GM20000 (cell line): Measurements from ENCODE around the gene MYO16.

Source experiments
- DNase-seq: peaks from one replicate; pipeline ENCODE4 v3.0.0; 2012; ENCODE audit warnings: low spot score
- TF ChIP-seq, protein P1 (sequence below): IDR thresholded peaks from 2 replicates; pipeline ENCODE4 v1.5.1; 2012; ENCODE audit warnings: mild to moderate bottlenecking, control low read depth; ENCODE audit errors: extremely low read depth, missing control alignments

The MYO16 gene

DNA sequence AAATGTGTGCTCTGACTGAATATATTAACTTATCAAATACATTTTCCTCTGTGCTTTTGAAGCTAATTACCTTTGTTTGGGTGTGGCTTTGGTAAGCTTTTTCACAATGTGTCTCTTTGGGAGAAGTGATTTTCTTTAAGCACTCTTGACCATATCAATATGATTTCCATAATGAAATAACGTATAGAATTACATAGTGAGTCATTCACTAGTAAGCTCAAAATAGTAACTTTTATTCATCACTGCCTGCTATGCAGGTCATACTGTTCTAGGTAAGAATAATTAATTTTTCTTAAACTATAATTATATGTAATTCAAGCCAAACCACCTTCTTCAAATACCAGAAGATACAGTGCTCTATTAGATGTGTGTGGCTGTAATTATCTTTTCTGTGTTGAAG lies 480.7 kb downstream of the MYO16 start:
- TF ChIP-seq, protein P1, sequence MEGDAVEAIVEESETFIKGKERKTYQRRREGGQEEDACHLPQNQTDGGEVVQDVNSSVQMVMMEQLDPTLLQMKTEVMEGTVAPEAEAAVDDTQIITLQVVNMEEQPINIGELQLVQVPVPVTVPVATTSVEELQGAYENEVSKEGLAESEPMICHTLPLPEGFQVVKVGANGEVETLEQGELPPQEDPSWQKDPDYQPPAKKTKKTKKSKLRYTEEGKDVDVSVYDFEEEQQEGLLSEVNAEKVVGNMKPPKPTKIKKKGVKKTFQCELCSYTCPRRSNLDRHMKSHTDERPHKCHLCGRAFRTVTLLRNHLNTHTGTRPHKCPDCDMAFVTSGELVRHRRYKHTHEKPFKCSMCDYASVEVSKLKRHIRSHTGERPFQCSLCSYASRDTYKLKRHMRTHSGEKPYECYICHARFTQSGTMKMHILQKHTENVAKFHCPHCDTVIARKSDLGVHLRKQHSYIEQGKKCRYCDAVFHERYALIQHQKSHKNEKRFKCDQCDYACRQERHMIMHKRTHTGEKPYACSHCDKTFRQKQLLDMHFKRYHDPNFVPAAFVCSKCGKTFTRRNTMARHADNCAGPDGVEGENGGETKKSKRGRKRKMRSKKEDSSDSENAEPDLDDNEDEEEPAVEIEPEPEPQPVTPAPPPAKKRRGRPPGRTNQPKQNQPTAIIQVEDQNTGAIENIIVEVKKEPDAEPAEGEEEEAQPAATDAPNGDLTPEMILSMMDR: no peak
- DNase-seq: no peak

DNA sequence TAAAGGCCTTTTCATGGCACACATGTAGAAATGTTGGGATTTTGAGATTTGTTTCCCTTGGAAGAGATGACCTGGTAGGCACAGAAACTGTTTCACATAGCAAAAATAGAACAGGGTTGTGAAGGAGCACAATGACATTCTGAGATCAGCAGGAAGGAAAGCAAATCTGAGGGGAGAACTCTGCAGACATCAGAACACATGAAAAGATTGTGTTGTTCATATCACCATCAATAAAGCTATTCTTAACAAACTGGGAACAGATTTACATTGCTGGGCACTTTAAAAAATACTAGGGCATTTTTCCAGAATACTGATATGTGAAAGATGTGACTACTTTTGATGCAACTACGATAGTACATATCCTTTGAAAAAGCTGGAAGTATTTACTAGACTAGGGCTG lies 481.7 kb downstream of the MYO16 start:
- no peak for DNase-seq
- TF ChIP-seq, protein P1: no peak

DNA sequence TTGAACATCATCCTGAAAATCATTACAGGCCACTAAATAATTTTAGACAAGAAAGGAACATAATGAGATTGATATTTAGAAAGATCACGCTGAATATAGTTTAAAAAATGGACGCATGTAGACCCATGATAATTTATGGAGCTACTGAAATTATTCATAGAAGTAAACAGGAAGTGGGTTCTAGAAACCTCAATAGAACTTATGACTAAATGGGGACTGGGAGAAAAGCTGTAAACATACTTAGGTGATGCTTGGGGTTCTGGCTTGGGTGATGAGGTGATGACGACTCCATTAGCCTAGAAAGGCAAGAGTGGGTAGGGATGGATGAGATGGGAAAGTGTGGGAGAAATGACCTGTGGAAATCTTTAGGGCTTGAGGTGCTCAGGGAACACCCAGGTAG lies 484.0 kb downstream of the MYO16 start:
- TF ChIP-seq, protein P1: no peak
- DNase-seq: no peak

DNA sequence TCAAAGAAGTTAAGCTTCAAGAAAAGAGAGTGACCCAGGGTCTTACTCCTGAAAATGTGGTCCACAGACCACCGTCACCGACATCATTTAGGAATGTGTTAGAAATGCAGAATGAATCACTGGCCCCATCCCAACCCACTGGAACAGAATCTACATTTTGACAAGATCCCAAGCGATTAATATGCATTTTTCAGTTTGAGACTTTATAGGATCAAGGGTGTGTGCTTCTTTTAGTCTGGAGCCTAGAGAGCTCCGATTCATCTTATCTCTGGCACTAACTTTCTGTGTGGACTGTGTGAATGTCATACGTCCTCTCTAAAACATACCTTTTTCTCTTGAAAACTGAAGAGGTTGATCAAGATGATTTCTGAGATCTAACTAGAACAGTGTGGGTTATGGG lies 484.8 kb downstream of the MYO16 start:
- TF ChIP-seq, protein P1: no peak
- DNase-seq: no peak

DNA sequence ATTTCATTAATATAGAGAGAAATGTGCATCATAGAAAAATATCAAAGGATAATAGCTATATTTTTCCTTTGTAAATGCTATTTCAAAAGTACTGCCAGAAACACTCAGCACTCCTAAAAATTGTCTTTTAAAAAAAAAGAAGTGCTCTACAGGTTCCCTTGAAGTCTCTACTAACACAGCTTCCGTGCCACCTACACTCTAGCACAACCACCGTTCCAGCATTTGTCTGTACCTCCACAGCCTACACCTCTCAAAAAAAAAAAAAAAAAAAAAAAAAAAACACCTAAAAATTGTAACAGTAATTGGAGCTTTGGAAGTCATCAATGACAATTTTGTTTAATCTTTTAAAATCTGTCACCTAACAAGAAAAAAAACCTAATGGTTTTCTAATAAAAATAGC lies 485.6 kb downstream of the MYO16 start:
- TF ChIP-seq, protein P1: no peak
- DNase-seq: no peak

DNA sequence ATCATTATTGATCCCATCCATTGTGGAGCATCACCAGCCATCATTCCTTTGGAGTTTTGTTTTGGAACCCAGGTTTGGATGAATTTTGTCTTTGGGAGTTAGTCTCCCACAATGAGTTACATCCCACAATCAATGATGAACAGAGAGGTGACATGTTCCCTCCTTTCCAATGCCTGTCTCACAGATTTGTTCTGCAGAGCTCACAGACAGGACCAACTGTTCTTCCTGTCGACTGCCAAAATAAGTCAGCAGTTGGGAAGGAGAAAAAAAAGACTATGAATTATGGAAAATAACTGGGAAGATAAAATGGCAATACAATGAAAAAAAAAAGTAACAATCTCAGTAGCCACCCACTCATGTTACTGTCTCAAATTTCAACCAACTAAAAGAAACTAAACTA lies 489.1 kb downstream of the MYO16 start:
- DNase-seq: no peak
- TF ChIP-seq, protein P1: no peak

DNA sequence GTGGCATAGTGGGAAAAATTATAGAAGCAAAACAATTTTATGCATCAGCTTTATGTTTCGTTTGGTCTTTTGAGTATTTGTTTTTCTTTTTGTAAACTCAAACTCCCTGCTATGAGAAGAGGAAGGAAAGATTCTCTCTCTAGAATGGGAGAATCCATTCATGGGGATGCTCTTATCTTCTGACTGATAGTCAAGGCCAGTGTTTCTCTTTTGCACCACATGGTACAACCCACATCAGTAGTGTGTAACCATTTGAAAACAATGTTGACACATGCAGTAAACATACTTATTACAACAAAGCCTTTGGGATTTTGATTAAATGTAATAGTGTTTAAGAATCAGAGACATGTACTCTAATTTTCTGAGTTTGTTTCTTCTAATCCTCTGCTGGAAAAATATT lies 490.5 kb downstream of the MYO16 start:
- DNase-seq: no peak
- TF ChIP-seq, protein P1: no peak
